GM21619 (cell line): ENCODE measurements around the gene STYXL2.

Experiments used
- ATAC-seq: cut with Tn5 transposase; IDR thresholded peaks from one replicate; pipeline ENCODE4 v1.9.1; 2021; ENCODE audit not compliant: unreplicated experiment

Gene STYXL2

GRCh38 chr1:167107456-167107855, 13.6 kb downstream of the STYXL2 start:
- no peak for ATAC-seq

- ATAC-seq = no peak
Observed at GRCh38 chr1:167109125-167109524, 15.2 kb downstream of the STYXL2 start.

GRCh38 chr1:167110586-167110985, 16.7 kb downstream of the STYXL2 start:
- ATAC-seq = no peak

- ATAC-seq = no peak
Observed at GRCh38 chr1:167111868-167112709, 18.2 kb downstream of the STYXL2 start.

- no peak for ATAC-seq
Observed at GRCh38 chr1:167114725-167115124, 20.9 kb downstream of the STYXL2 start.

- ATAC-seq = no peak
Observed at GRCh38 chr1:167115655-167116054, 21.8 kb downstream of the STYXL2 start.

- no peak for ATAC-seq
Observed at GRCh38 chr1:167116174-167116573, 22.3 kb downstream of the STYXL2 start.

GRCh38 chr1:167117225-167117624, 23.4 kb downstream of the STYXL2 start:
- no peak for ATAC-seq

- no peak for ATAC-seq
Observed at GRCh38 chr1:167118188-167118587, 24.3 kb downstream of the STYXL2 start.

- no peak for ATAC-seq
Observed at GRCh38 chr1:167119696-167120095, 25.8 kb downstream of the STYXL2 start.

- no peak for ATAC-seq
Observed at GRCh38 chr1:167120899-167121298, 27.0 kb downstream of the STYXL2 start.

GRCh38 chr1:167121375-167122120, 27.7 kb downstream of the STYXL2 start:
- ATAC-seq = no peak

- ATAC-seq = no peak
Observed at GRCh38 chr1:167122121-167122480, 28.2 kb downstream of the STYXL2 start.

GRCh38 chr1:167122568-167122967, 28.7 kb downstream of the STYXL2 start:
- no peak for ATAC-seq

GRCh38 chr1:167126317-167126716, 32.4 kb downstream of the STYXL2 start:
- ATAC-seq = no peak

GRCh38 chr1:167126811-167127210, 32.9 kb downstream of the STYXL2 start:
- no peak for ATAC-seq

GRCh38 chr1:167127236-167127635, 33.4 kb downstream of the STYXL2 start:
- no peak for ATAC-seq

GRCh38 chr1:167127661-167128060, 33.8 kb downstream of the STYXL2 start:
- no peak for ATAC-seq

- no peak for ATAC-seq
Observed at GRCh38 chr1:167128261-167129227, 34.7 kb downstream of the STYXL2 start.

GRCh38 chr1:167130829-167131510, 37.1 kb downstream of the STYXL2 start:
- no peak for ATAC-seq
